ENCODE results near the gene HOXD9.

Gene HOXD9

GRCh38 chr2:176133389-176133788, 10.9 kb downstream of the HOXD9 start:
- Histone ChIP-seq H3K9me3 (ENCODE audit: insufficient read depth, low read depth, low read length) (no peaks in the 10 kb centered on the region), H3K36me3 (ENCODE audit: insufficient read depth, low read length) (no peaks in the 10 kb centered on the region), H4K20me1 (ENCODE audit: insufficient read depth, low read length, poor library complexity, severe bottlenecking) (no peaks in the 10 kb centered on the region), H3F3A (ENCODE audit: low read depth) (no peaks in the 10 kb centered on the region), H3K4me3 (ENCODE audit: low read length, poor library complexity, severe bottlenecking) (no peak overlapping the region), H3K9me2 (replicated peaks; ENCODE audit: low read depth, low read length) (no peaks in the 10 kb centered on the region), H3K4me1 (ENCODE audit: insufficient read depth, low read length, poor library complexity, severe bottlenecking) (peaks cover 4% of the 10 kb centered on the region), H2AFZ (ENCODE audit: low read length) (no peak overlapping the region), H3K27me3 (ENCODE audit: insufficient read depth, low read length, poor library complexity, severe bottlenecking) (no peaks in the 10 kb centered on the region), H3K9ac (ENCODE audit: low read depth, low read length, poor library complexity, severe bottlenecking) (no peak overlapping the region), H3K79me2 (ENCODE audit: insufficient read depth, low read length) (no peaks in the 10 kb centered on the region), H3K4me2 (ENCODE audit: low read depth, low read length, poor library complexity, severe bottlenecking) (no peak overlapping the region)
- no peak for TF ChIP-seq EZH2phosphoT487 (IDR thresholded peaks at IDR 0.05; ENCODE audit: borderline replicate concordance)
- no peak for TF ChIP-seq CTCF (conservative IDR thresholded peaks at IDR 0.05; ENCODE audit: low read length)

- Histone ChIP-seq H3K9me3 (ENCODE audit: insufficient read depth, low read depth, low read length) (no peaks in the 10 kb centered on the region), H4K20me1 (ENCODE audit: insufficient read depth, low read length, poor library complexity, severe bottlenecking) (no peaks in the 10 kb centered on the region), H3F3A (ENCODE audit: low read depth) (no peaks in the 10 kb centered on the region), H3K4me3 (ENCODE audit: low read length, poor library complexity, severe bottlenecking) (no peak overlapping the region), H3K4me2 (ENCODE audit: low read depth, low read length, poor library complexity, severe bottlenecking) (no peak overlapping the region), H3K4me1 (ENCODE audit: insufficient read depth, low read length, poor library complexity, severe bottlenecking) (peaks cover 4% of the 10 kb centered on the region), H3K79me2 (ENCODE audit: insufficient read depth, low read length) (no peaks in the 10 kb centered on the region), H3K9me2 (replicated peaks; ENCODE audit: low read depth, low read length) (no peaks in the 10 kb centered on the region), H3K27me3 (ENCODE audit: insufficient read depth, low read length, poor library complexity, severe bottlenecking) (no peaks in the 10 kb centered on the region), H2AFZ (ENCODE audit: low read length) (no peak overlapping the region), H3K9ac (ENCODE audit: low read depth, low read length, poor library complexity, severe bottlenecking) (no peak overlapping the region), H3K36me3 (ENCODE audit: insufficient read depth, low read length) (no peaks in the 10 kb centered on the region)
- TF ChIP-seq CTCF (conservative IDR thresholded peaks at IDR 0.05; ENCODE audit: low read length) (no peak), EZH2phosphoT487 (IDR thresholded peaks at IDR 0.05; ENCODE audit: borderline replicate concordance) (no peak)
Observed at GRCh38 chr2:176134035-176134434, 11.5 kb downstream of the HOXD9 start.

GRCh38 chr2:176135035-176135440, 12.5 kb downstream of the HOXD9 start:
- Histone ChIP-seq H3K9me2 (replicated peaks; ENCODE audit: low read depth, low read length) (no peaks in the 10 kb centered on the region), H3K27me3 (ENCODE audit: insufficient read depth, low read length, poor library complexity, severe bottlenecking) (no peaks in the 10 kb centered on the region), H3K9ac (ENCODE audit: low read depth, low read length, poor library complexity, severe bottlenecking) (no peak overlapping the region), H2AFZ (ENCODE audit: low read length) (no peak overlapping the region), H4K20me1 (ENCODE audit: insufficient read depth, low read length, poor library complexity, severe bottlenecking) (no peaks in the 10 kb centered on the region), H3K4me2 (ENCODE audit: low read depth, low read length, poor library complexity, severe bottlenecking) (no peak overlapping the region), H3K79me2 (ENCODE audit: insufficient read depth, low read length) (no peaks in the 10 kb centered on the region), H3K36me3 (ENCODE audit: insufficient read depth, low read length) (no peaks in the 10 kb centered on the region), H3F3A (ENCODE audit: low read depth) (no peaks in the 10 kb centered on the region), H3K4me1 (ENCODE audit: insufficient read depth, low read length, poor library complexity, severe bottlenecking) (peaks cover 5% of the 10 kb centered on the region), H3K4me3 (ENCODE audit: low read length, poor library complexity, severe bottlenecking) (no peak overlapping the region), H3K9me3 (ENCODE audit: insufficient read depth, low read depth, low read length) (no peaks in the 10 kb centered on the region)
- TF ChIP-seq EZH2phosphoT487 (IDR thresholded peaks at IDR 0.05; ENCODE audit: borderline replicate concordance) (no peak), CTCF (conservative IDR thresholded peaks at IDR 0.05; ENCODE audit: low read length) (peak; percentile 25; the same call in 1 of the 2 replicates)

Data from Loucy (cell line).